ENCODE data around the gene POMT2.

DNA sequence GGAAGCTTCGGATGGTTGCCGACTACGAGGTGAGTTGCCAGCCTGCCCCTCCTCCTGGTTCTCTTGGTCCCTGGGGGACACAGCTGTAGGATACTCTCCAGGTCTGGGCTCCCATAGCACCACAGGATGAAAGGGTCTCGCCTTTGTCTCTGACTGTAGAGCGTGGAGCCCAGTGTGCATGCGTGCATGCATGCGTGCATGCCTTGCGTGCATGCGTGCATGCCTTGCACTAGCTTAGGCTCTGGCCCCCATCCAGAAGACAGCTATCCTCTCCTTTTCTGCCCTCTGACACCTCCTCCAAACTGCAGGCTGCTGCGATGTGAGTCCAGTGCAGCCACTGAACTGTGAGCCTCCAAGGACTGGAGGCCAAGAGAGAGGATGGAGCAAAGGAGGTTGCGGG is 68.8 kb downstream of the POMT2 start:
- no peak for TF ChIP-seq POLR2A (IDR thresholded peaks at IDR 0.05)
- TF ChIP-seq, protein P1, sequence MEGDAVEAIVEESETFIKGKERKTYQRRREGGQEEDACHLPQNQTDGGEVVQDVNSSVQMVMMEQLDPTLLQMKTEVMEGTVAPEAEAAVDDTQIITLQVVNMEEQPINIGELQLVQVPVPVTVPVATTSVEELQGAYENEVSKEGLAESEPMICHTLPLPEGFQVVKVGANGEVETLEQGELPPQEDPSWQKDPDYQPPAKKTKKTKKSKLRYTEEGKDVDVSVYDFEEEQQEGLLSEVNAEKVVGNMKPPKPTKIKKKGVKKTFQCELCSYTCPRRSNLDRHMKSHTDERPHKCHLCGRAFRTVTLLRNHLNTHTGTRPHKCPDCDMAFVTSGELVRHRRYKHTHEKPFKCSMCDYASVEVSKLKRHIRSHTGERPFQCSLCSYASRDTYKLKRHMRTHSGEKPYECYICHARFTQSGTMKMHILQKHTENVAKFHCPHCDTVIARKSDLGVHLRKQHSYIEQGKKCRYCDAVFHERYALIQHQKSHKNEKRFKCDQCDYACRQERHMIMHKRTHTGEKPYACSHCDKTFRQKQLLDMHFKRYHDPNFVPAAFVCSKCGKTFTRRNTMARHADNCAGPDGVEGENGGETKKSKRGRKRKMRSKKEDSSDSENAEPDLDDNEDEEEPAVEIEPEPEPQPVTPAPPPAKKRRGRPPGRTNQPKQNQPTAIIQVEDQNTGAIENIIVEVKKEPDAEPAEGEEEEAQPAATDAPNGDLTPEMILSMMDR (IDR thresholded peaks at IDR 0.05): no peak
